Measurements from ENCODE around the gene EVL. TPM values are rescaled to one million over a fixed set of nuclear protein-coding genes. Genes with fewer than 3 reads are reported as not detected.

EVL gene
- total RNA-seq, 1 donor from 2014 or later, result 60.5 TPM

DNA sequence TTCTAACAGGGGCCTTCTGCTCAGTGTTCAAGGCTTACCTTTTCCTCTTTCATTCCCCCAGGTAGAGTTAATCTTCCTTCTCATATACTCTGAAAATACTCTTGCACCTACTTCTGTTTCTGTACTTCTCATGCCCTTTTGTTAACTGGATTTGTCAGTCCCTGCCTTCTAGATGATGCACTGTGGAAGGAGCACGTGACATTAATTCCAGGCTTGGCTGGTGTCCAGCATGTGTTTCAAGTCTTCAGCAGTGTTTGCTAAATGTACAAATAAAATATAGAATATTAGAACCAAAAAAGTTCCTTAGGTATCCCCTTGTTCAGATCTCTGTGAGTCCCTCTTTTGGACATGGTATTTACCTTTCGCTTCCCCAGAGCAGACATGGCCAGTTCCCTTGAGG is 27.9 kb upstream of the EVL start:
- DNase-seq (ENCODE audit: low spot score), result no peak

GRCh38 chr14:100038065-100038464 is 27.2 kb upstream of the EVL start:
- DNase-seq (ENCODE audit: low spot score), result no peak

DNA sequence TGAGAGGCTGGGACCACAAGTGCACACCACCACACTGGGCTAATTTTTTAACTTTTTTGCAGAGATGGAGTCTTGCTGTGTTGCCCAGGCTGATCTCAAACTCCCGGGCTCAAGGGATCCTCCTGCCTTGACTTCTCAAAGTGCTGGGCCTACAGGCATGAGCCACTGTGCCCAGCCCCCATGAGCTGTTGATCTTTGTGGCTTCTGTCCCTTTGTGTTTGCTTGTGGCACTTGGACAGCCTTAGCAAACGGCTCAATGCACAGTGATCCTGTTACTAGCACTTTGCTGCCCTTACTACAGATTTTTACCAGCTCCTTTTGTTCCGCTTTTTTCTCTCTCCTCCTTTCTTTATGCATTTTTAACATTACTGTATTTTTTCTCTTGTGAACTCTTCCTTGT is 25.3 kb upstream of the EVL start:
- DNase-seq (ENCODE audit: low spot score), result no peak

- no peak for DNase-seq (ENCODE audit: low spot score)
These were observed 24.0 kb upstream of the EVL start for GRCh38 chr14:100041271-100041670.

GRCh38 chr14:100042286-100042685 is 22.9 kb upstream of the EVL start:
- no peak for DNase-seq (ENCODE audit: low spot score)

DNA sequence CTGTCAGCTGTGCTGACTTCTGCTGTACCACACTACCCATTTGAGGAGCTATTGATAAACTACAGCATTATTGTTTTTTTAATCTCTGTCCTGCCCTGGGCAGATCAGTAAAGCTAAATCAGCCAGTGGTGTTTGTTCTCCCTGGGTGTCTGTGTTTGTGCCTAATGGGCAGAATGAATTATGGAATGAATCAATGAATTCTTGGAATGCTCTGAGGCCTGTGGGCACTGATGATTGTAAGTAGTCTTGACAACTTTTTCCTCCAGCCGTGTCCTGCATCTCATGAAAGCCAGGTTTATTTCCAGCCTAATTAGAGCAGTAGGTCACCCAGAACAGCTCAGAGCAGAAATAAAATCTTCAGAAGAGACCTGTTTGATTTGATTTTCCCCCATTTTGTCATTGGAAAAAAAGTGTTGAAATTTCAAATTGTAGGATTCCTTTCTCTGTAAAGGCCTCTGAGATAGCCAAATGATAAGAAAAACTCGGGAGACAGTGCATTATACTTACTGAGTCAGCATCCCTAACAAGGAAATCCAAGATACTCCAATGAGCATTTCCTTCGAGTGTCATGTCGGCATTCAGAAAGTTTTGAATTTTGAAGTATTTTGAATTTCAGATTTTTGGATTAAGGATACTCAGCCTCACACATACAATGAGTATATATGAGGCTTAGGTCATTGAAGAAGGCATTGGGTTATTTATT is 19.4 kb upstream of the EVL start:
- DNase-seq (ENCODE audit: low spot score), result no peak

- no peak for DNase-seq (ENCODE audit: low spot score)
These were observed 17.6 kb upstream of the EVL start for GRCh38 chr14:100047600-100047999.

GRCh38 chr14:100048786-100049185 is 16.4 kb upstream of the EVL start:
- no peak for DNase-seq (ENCODE audit: low spot score)

DNA sequence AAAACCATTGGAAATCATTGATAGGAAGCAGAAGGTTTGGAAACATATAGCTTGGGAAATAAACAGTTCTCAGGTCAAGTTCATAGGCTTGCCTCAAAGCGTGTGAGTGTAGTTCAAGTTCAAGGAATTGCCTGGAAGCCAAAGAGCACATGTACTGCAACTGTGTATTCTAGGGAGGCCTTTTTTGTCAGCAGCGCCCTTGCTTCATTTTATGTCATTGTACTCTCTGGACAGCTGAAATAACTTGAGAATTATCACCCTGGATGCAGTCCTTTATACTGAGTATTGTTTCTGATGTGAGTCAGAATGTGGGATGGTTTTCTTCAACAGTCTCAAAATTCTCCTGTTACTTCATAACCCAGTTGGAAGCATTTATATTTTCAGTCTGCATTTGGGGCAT is 16.0 kb upstream of the EVL start:
- DNase-seq (ENCODE audit: low spot score), result no peak

GRCh38 chr14:100051103-100051502 is 14.1 kb upstream of the EVL start:
- DNase-seq (ENCODE audit: low spot score), result no peak

DNA sequence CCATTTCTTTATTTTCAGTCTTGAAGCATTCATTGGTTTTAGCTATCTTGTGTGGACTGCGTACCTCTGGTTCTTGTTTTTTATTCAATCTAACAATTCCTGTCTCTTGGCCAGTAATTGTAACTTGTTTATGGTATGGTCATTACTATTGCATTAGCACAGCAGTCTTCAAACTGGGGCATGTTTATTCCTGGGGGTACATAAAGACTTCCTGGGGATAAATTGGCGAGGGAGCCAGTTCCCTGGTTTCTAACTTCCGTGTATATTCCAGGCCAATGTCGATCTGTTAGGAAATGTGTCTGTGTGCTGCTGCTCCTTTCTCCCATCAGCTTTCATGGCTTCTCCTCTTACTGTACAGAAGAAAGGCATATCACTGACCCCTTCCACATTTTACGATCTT is 13.7 kb upstream of the EVL start:
- no peak for DNase-seq (ENCODE audit: low spot score)

GRCh38 chr14:100052819-100053218 is 12.4 kb upstream of the EVL start:
- no peak for DNase-seq (ENCODE audit: low spot score)

GRCh38 chr14:100054316-100055075 is 10.7 kb upstream of the EVL start:
- DNase-seq (ENCODE audit: low spot score), result no peak

DNA sequence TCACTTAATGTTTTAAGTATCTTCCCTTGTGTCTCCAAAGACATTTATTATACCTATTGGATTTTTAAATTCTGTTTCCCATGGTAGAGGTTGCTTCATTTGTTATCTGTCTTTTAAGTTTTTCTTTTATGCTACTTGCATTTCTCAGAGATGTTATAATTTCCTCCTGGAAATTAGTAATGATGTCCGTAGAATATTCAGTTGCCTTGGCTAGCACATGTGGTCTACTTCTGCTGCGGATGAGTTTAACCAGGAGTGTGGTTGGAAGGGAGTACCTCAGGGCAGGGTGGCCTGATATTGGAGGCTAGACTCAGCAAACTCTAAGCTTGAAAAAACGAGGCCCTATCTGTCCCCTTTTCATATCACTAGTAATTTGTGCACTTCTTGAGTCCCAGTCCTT is 8.8 kb upstream of the EVL start:
- no peak for DNase-seq (ENCODE audit: low spot score)

DNA sequence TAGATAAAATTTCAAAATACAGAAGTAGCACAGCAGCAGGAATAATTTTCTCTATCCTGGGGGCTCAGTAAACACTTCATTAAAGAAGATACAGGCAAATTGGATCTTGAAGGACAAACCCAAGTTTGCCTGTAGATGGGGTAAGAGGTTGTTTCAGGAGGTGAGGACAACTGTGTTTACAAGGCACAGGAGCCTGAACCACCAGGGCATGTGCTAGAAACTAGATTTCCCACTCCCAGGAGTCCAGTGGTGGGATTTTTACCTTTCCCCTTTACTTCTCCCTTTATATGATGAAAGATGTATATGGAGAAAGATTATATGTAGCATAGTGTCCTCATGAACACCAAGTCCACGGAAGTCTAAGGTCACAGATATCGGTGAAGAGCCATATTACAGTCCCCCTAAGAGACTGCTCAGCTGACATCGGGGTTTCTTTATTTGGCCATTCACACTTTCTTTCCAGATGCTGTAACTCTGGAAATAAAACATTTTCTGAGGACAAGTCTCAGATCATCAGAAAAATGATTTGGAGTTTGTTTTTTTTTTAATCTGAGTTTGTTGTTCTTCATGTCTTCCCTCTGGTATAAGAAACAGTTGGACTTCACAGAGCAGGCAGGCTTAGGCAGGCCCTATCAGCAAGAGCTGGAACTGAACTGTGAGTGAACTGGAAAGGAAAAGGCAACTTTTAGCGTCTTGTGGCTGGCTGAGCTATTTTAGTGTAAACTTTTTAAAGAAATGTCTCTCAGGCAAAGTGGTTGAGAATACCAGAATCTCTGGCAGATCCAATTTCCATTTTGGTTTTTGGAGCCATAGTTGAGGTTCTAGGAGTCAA is 8.0 kb upstream of the EVL start:
- DNase-seq (ENCODE audit: low spot score), result no peak

DNA sequence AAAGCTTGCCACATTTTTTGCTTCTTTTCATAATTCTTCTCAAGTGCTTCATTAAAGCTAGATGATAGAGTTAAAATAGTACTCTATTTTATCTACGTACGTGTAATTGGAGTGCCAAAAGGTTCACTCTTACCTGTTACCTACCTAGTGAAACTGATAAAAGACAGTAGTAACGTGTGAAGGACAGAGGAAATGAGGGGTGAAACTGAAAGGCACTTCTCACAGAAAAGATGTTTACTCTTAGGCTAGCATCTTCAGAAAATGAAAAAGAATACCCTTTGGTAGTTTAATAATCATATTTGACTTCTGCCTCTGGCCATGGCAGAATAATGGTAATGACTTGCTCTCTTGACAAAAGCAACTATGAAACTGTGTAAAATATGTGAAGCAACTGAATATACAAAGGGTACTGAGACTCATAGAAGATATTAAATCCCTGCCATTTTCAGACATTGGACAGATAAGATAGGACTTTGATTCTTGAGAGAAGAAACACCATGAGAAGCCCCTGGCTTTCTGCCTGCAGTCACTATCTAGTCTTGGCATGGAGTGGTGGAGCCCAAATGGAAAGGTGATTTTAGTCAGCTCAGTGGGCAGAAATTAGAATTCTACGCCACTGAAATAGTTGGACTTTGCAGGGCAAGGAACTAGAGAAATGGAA is 6.3 kb upstream of the EVL start:
- DNase-seq (ENCODE audit: low spot score), result no peak

DNA sequence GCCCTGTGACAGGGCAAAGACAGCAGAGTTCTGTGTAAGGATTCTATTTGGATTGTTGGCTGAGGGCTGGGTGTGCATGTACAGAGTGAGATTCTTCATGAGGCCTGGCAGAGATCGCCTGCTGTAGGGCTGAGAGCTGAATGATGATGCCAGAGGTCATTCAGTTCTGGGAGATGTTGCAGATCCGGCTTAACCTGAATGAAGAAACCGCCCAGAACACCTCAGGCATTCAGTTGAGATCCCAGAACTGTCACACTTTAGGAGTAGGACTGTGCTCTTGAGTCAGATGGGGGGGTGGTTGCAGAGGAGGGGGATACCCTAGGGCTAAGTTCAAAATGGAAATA is 5.8 kb upstream of the EVL start:
- DNase-seq (ENCODE audit: low spot score), result no peak

- DNase-seq (ENCODE audit: low spot score), result no peak
These were observed 4.5 kb upstream of the EVL start for GRCh38 chr14:100060760-100061159.

DNA sequence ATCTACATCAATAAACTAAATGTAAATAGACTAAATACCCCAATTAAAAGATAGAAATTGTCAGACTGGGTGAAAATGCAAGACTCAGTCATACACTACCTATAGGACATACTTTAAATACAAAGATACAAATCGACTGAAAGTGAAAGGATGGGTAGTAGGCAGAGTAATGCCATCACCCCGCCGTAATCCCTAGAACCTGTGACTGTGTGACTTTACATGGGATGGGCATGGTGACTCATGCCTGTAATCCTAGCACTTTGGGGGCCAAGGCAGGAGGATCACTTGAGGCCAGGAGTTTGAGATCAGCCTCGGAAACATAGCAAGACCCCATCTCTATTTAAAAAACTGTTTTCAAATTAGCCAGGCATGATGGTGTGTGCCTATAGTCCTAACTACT is 2.6 kb upstream of the EVL start:
- no peak for DNase-seq (ENCODE audit: low spot score)

DNA sequence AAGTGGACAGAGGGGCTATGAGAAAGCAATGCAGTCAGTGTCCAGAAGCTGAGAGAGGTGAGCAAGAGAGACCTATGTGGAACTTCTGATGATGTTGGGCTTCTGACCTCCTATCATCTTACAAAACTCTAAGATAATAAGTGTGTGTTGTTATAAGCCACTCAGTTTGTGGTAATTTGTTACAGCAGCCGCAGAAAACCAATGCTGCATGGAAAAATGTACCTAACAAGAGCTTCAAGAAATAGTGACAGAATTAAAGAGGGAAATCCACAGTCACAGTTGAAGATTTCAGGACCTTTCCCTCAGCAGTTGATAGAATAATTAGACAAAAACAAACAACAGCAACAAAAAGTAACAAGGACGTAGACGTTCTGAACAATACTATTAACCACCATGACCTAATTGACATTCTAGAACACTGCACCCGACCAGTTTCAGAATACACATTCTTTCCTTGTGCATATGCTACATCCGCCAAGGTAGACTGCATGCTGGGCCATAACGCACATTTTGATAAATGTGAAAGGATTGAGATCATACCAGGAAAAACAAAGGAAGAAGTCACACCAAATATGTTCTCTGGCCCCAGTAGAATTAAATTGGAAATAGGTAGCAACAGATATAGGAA is 1.8 kb upstream of the EVL start:
- no peak for DNase-seq (ENCODE audit: low spot score)
